Measurements from ENCODE around the gene DOP1B.

- TF ChIP-seq CTCF (IDR thresholded peaks at IDR 0.05; ENCODE audit: low read length) (no peak), EZH2 (optimal IDR thresholded peaks at IDR 0.05; ENCODE audit: low read depth, low read length) (no peak)
These were observed 7.4 kb downstream of the DOP1B start for GRCh38 chr21:36163750-36164741.

Measured in MM.1S (cell line).